HFFc6 (cell line): ENCODE measurements around the gene PADI3. TPM values are rescaled to one million over a fixed set of nuclear protein-coding genes. Genes with fewer than 3 reads are reported as not detected.

Experiments used
- DNase-seq: peaks from one replicate; pipeline ENCODE4 v3.0.0-alpha.2; 2018
- H3K27ac Mint-ChIP-seq: 2 replicates; pipeline ENCODE4 v1.8.0; 2020; ENCODE audit warnings: mild to moderate bottlenecking, mixed read lengths
- H3K27me3 Mint-ChIP-seq: 2 replicates; pipeline ENCODE4 v1.8.0; 2021; ENCODE audit warnings: mild to moderate bottlenecking, moderate library complexity, mixed read lengths; ENCODE audit not compliant: insufficient read depth
- H3K36me3 Mint-ChIP-seq: 2 replicates; pipeline ENCODE4 v1.8.0; 2021; ENCODE audit warnings: low read depth, mixed read lengths
- H3K4me1 Mint-ChIP-seq: 2 replicates; pipeline ENCODE4 v1.8.0; 2020; ENCODE audit warnings: low read depth, mixed read lengths
- H3K4me3 Mint-ChIP-seq: 2 replicates; pipeline ENCODE4 v1.8.0; 2020; ENCODE audit warnings: mild to moderate bottlenecking, moderate library complexity, mixed read lengths
- H3K9me3 Mint-ChIP-seq: 2 replicates; pipeline ENCODE4 v1.8.0; 2020; ENCODE audit warnings: mild to moderate bottlenecking, mixed read lengths
- CTCF ChIP-seq: fragments of 200-600 bp; sonication (generic); IDR thresholded peaks from 2 replicates; pipeline ENCODE4 v1.5.0; 2021; ENCODE audit warnings: antibody characterized with exemption, mild to moderate bottlenecking
- total RNA-seq, 6 experiments: library from RNA; stranded (reverse); fragmentation: NEBNext Ultra II Directional; extraction: Animal tissue kit (Norgen Biotek cat#: 25700); gene quantifications; 2 replicates in 1 of 6; 3 replicates in 5 of 6; pipeline ENCODE4 v1.2.3, GENCODE V29; 2021

PADI3 gene
- total RNA-seq, 6 experiments from 2014 or later: 0.05 to 0.14 (median 0.07) TPM; not detected in 2

- no peak overlapping the region for H3K27ac Mint-ChIP-seq
- no peaks in the 10 kb centered on the region for H3K36me3 Mint-ChIP-seq
- H3K27me3 Mint-ChIP-seq: peaks cover 46% of the 10 kb centered on the region
- H3K9me3 Mint-ChIP-seq: no peaks in the 10 kb centered on the region
- no peak for DNase-seq
- no peak overlapping the region for H3K4me3 Mint-ChIP-seq
- peaks cover 1% of the 10 kb centered on the region; the same call in 1 of the 2 replicates for H3K4me1 Mint-ChIP-seq
- no peak for TF ChIP-seq CTCF
These were observed 60.6 kb downstream of the PADI3 start for GRCh38 chr1:17309426-17310067.

- Mint-ChIP-seq H3K27ac (no peak overlapping the region), H3K4me3 (no peak overlapping the region), H3K9me3 (no peaks in the 10 kb centered on the region), H3K27me3 (peaks cover 44% of the 10 kb centered on the region), H3K36me3 (no peaks in the 10 kb centered on the region), H3K4me1 (no peaks in the 10 kb centered on the region)
- DNase-seq: no peak
- no peak for TF ChIP-seq CTCF
These were observed 61.3 kb downstream of the PADI3 start for GRCh38 chr1:17310068-17310640.

- H3K27ac Mint-ChIP-seq: no peak overlapping the region
- H3K9me3 Mint-ChIP-seq: no peaks in the 10 kb centered on the region
- H3K36me3 Mint-ChIP-seq: no peaks in the 10 kb centered on the region
- no peak for TF ChIP-seq CTCF
- H3K4me1 Mint-ChIP-seq: no peaks in the 10 kb centered on the region; the same call in 1 of the 2 replicates
- H3K27me3 Mint-ChIP-seq: peaks cover 22% of the 10 kb centered on the region
- DNase-seq: no peak
- H3K4me3 Mint-ChIP-seq: no peak overlapping the region
These were observed 64.8 kb downstream of the PADI3 start for GRCh38 chr1:17313530-17314309.

DNA sequence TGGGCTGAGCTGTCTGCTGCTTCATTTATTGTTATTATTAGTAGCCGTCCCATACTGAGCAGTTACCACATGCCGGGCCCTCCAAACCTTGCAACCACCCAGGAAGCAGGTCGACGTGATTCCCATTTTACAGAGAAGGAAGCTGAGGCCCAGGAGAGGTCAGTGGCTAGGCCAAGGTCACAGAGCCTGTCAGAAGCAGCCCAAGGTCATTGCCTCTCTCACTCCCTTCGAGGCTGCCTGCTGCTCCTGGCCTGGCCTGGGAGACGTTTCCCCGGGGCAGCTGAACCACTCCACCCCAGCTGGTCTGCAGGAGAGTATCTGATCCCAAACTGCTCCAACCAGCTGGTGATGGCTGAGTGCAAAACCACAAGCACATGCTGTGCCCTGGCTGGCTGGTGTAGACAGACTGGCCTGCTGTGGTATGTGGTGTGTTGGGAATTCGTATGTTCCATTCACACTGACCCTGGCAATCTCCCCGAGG is 65.6 kb downstream of the PADI3 start:
- H3K27me3 Mint-ChIP-seq: peaks cover 25% of the 10 kb centered on the region
- H3K9me3 Mint-ChIP-seq: no peaks in the 10 kb centered on the region
- H3K36me3 Mint-ChIP-seq: no peaks in the 10 kb centered on the region
- no peak for DNase-seq
- H3K4me1 Mint-ChIP-seq: no peaks in the 10 kb centered on the region; the same call in 1 of the 2 replicates
- H3K4me3 Mint-ChIP-seq: no peak overlapping the region
- no peak for TF ChIP-seq CTCF
- no peak overlapping the region for H3K27ac Mint-ChIP-seq

DNA sequence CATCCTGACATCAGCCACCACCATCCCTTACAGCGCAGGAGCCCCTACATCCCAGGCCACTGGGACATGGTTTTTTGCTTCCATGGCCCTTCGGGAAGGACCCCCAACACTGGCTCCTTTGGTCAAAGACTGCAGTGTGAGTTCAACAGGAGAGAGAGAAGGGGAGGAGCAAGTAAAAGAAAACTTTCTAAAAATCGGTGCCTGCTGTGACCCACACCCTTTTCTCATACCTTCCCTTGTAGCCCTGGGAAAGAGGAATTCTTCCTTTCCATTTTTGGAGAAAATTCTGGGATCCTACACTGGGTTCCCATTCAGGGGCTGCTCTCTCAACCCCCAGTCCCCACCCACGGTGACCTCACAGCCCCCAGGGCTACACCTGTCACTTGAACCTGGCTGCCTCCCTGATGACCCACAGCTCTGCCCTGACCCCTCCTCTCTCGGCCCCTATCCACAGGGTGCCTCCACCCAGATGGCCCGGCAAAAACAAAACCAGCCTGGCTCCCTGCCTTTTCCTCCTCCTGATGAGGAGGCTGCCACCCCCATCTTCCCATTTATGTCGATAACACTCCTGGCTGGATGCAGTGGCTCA is 66.7 kb downstream of the PADI3 start:
- Mint-ChIP-seq H3K4me3 (no peak overlapping the region), H3K4me1 (no peaks in the 10 kb centered on the region; the same call in 1 of the 2 replicates), H3K27ac (no peak overlapping the region), H3K36me3 (0 out of 2 replicates have a peak, but pooled peaks cover under 1% of the 10 kb centered on the region), H3K9me3 (no peaks in the 10 kb centered on the region), H3K27me3 (peaks cover 27% of the 10 kb centered on the region)
- DNase-seq: no peak
- TF ChIP-seq CTCF: no peak
